DND-41 (cell line): Measurements from ENCODE around the gene NDE1.
"Not testable (repeated sequence)": the region's sequence is repeated elsewhere in the genome, so short reads cannot be mapped to it uniquely, and the experiment has no call there.

Source experiments
- ATAC-seq: fragments of 200-7000 bp; cut with Tn5 transposase; 3 replicates; pipeline ENCODE4 v1.9.1; 2021; ENCODE audit warnings: low read depth; ENCODE audit not compliant: insufficient read depth
- DNase-seq: peaks from one replicate; pipeline ENCODE4 v3.0.0-alpha.2; 2020
- H2AFZ ChIP-seq: 2 replicates; pipeline ENCODE4 v1.6.0; 2012; ENCODE audit warnings: low read depth, low read length
- H3K27ac ChIP-seq: 2 replicates; pipeline ENCODE4 v1.5.1; 2012; ENCODE audit warnings: low read length, inconsistent platforms
- H3K27me3 ChIP-seq: fragments of 200-600 bp; sonication (generic); 2 replicates; pipeline ENCODE4 v1.6.0; 2012; ENCODE audit warnings: low read length, mild to moderate bottlenecking, inconsistent platforms; ENCODE audit not compliant: insufficient read depth, poor library complexity
- H3K36me3 ChIP-seq: 2 replicates; pipeline ENCODE4 v1.5.1; 2012; ENCODE audit warnings: low read length, inconsistent platforms; ENCODE audit not compliant: insufficient read depth
- H3K4me1 ChIP-seq: 2 replicates; pipeline ENCODE4 v1.5.1; 2012; ENCODE audit warnings: mild to moderate bottlenecking, low read length; ENCODE audit not compliant: insufficient read depth
- H3K4me2 ChIP-seq: 2 replicates; pipeline ENCODE4 v1.6.0; 2012; ENCODE audit warnings: mild to moderate bottlenecking, moderate library complexity, low read length, inconsistent platforms; ENCODE audit not compliant: insufficient read depth
- H3K4me3 ChIP-seq, 2 experiments: fragments of 200-600 bp in 1 of 2; shearing (Covaris generic) in 1 of 2; 2 replicates each; pipeline ENCODE4 v1.5.1; 2012 to 2016; ENCODE audit warnings: inconsistent platforms in 2 of 2, low read length in 2 of 2, mild to moderate bottlenecking in 2 of 2, low read depth in 1 of 2, moderate library complexity in 1 of 2
- H3K79me2 ChIP-seq: 2 replicates; pipeline ENCODE4 v1.6.0; 2012; ENCODE audit warnings: low read length, inconsistent platforms; ENCODE audit not compliant: insufficient read depth
- H3K9ac ChIP-seq: 2 replicates; pipeline ENCODE4 v1.6.0; 2012; ENCODE audit warnings: low read depth, mild to moderate bottlenecking, inconsistent platforms, low read length, moderate library complexity
- H3K9me3 ChIP-seq: 2 replicates; pipeline ENCODE4 v1.5.1; 2012; ENCODE audit warnings: low read length, moderate library complexity, mild to moderate bottlenecking, inconsistent platforms; ENCODE audit not compliant: insufficient read depth, severe bottlenecking
- H4K20me1 ChIP-seq: 2 replicates; pipeline ENCODE4 v1.6.0; 2012; ENCODE audit warnings: low read length; ENCODE audit not compliant: insufficient read depth
- EZH2 ChIP-seq: IDR thresholded peaks from 3 replicates; pipeline ENCODE4 v1.6.1; 2012; ENCODE audit warnings: borderline replicate concordance, low read depth, mild to moderate bottlenecking, moderate library complexity, low read length, inconsistent platforms; ENCODE audit not compliant: severe bottlenecking
- TF ChIP-seq, protein P1 (sequence below): IDR thresholded peaks from 2 replicates; pipeline ENCODE4 v1.5.1; 2012; ENCODE audit warnings: borderline replicate concordance, low read length, moderate library complexity, mild to moderate bottlenecking; ENCODE audit not compliant: poor library complexity, severe bottlenecking; ENCODE audit errors: extremely low read depth

Gene NDE1

GRCh38 chr16:15647294-15648014, 2.6 kb upstream of the NDE1 start:
- peaks cover 34% of the 10 kb centered on the region for H3K4me1 ChIP-seq

DNA sequence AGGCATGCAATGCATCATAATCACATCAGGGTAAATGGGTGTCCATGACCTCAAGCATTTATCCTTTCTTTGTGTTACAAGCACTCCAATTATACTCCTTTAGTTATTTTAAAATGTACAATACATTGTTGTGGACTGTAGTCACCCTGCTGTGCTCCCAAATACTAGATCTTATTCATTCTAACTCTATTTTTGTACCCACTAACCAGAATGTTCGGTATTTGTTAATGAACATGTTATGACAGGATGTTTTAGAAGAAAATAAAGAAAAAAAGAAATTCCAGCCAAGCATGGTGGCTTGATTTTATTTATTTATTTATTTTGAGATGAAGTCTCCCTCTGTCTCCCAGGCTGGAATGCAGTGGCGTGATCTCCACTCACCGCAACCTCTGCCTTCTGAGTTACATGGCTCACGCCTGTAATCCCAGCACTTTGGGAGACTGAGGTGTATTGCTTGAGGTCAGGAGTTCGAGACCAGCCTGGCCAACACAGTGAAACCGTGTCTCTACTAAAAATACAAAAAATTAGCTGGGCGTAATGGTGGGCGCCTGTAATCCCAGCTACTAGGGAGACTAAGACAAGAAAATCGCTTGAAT, 1.8 kb upstream of the NDE1 start:
- no peak overlapping the region for H2AFZ ChIP-seq
- H3K9me3 ChIP-seq: no peaks in the 10 kb centered on the region
- no peak overlapping the region for H3K4me2 ChIP-seq
- H3K4me3 ChIP-seq: no peak overlapping the region
- H3K27ac ChIP-seq: no peak overlapping the region
- H3K9ac ChIP-seq: no peak overlapping the region
- peaks cover 35% of the 10 kb centered on the region for H3K79me2 ChIP-seq
- DNase-seq: no peak
- peaks cover 42% of the 10 kb centered on the region for H3K4me1 ChIP-seq
- no peak for ATAC-seq
- H3K27me3 ChIP-seq: no peaks in the 10 kb centered on the region
- H3K36me3 ChIP-seq: peaks cover 14% of the 10 kb centered on the region
- H4K20me1 ChIP-seq: peaks cover 18% of the 10 kb centered on the region
- TF ChIP-seq EZH2: no peak
- TF ChIP-seq, protein P1, sequence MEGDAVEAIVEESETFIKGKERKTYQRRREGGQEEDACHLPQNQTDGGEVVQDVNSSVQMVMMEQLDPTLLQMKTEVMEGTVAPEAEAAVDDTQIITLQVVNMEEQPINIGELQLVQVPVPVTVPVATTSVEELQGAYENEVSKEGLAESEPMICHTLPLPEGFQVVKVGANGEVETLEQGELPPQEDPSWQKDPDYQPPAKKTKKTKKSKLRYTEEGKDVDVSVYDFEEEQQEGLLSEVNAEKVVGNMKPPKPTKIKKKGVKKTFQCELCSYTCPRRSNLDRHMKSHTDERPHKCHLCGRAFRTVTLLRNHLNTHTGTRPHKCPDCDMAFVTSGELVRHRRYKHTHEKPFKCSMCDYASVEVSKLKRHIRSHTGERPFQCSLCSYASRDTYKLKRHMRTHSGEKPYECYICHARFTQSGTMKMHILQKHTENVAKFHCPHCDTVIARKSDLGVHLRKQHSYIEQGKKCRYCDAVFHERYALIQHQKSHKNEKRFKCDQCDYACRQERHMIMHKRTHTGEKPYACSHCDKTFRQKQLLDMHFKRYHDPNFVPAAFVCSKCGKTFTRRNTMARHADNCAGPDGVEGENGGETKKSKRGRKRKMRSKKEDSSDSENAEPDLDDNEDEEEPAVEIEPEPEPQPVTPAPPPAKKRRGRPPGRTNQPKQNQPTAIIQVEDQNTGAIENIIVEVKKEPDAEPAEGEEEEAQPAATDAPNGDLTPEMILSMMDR: no peak

More at GRCh38 chr16:15647294-15648014, 2.6 kb upstream of the NDE1 start:
- no peak overlapping the region for H3K9ac ChIP-seq
- H3K27me3 ChIP-seq: no peaks in the 10 kb centered on the region
- TF ChIP-seq, protein P1: no peak
- TF ChIP-seq EZH2: no peak
- H3K4me3 ChIP-seq: no peak overlapping the region
- no peak overlapping the region for H3K27ac ChIP-seq
- peaks cover 33% of the 10 kb centered on the region for H3K79me2 ChIP-seq
- H2AFZ ChIP-seq: no peak overlapping the region
- peaks cover 7% of the 10 kb centered on the region for H3K36me3 ChIP-seq
- ATAC-seq: no peak
- no peaks in the 10 kb centered on the region for H3K9me3 ChIP-seq
- H4K20me1 ChIP-seq: peaks cover 12% of the 10 kb centered on the region
- H3K4me2 ChIP-seq: no peak overlapping the region
- no peak for DNase-seq

- peaks cover 42% of the 10 kb centered on the region for H3K79me2 ChIP-seq
- H2AFZ ChIP-seq: peak overlapping the region; percentile 95
- not testable (repeated sequence) for H3K27me3 ChIP-seq, DNase-seq, ATAC-seq, H3K9me3 ChIP-seq
- peak overlapping the region; percentile 98 for H3K9ac ChIP-seq
- H3K4me3 ChIP-seq: peak overlapping the region; percentile 28 to 89; a peak in 3 of 4 replicates
- peaks cover 19% of the 10 kb centered on the region for H4K20me1 ChIP-seq
- peak overlapping the region; percentile 82 for H3K27ac ChIP-seq
- H3K4me1 ChIP-seq: peaks cover 36% of the 10 kb centered on the region
- peaks cover 19% of the 10 kb centered on the region for H3K36me3 ChIP-seq
- peak overlapping the region; percentile 77 for H3K4me2 ChIP-seq
These were observed 734 bp upstream of the NDE1 start for GRCh38 chr16:15649311-15649710.

DNA sequence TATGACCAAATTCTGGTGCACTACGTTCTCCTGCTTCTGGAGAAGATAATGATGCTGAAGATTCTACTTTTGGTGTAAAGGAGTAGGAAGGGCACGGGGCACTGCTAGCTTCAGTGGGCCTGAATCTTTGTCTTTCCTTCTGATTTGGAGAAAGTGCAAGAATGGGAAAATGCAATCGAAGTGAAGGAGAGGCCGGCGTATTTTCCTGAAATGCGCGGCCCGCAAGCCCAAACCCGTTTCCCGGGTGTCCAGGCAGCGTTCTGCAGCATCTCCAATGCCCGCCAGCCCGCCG, 372 bp upstream of the NDE1 start:
- no peaks in the 10 kb centered on the region for H3K9me3 ChIP-seq
- H3K27ac ChIP-seq: peak overlapping the region; percentile 82
- peak overlapping the region; percentile 28 to 89; a peak in 3 of 4 replicates for H3K4me3 ChIP-seq
- peak overlapping the region; percentile 95 for H2AFZ ChIP-seq
- peaks cover 34% of the 10 kb centered on the region for H3K4me1 ChIP-seq
- peak overlapping the region; percentile 77 for H3K4me2 ChIP-seq
- H3K9ac ChIP-seq: peak overlapping the region; percentile 98
- peaks cover 46% of the 10 kb centered on the region for H3K79me2 ChIP-seq
- H3K36me3 ChIP-seq: peaks cover 21% of the 10 kb centered on the region
- DNase-seq (no peak), ATAC-seq (0 out of 3 replicates have a peak, but pooled peaks have one; percentile 1)
- TF ChIP-seq, protein P1: no peak
- no peak for TF ChIP-seq EZH2
- peaks cover 20% of the 10 kb centered on the region for H4K20me1 ChIP-seq
- H3K27me3 ChIP-seq: no peaks in the 10 kb centered on the region
